CD4-positive, alpha-beta T cell treated with Interleukin-12 subunit alpha and Interleukin-12 subunit beta, for 1 hour (primary cell): ENCODE data around the gene PRMT5.
"Not testable (repeated sequence)": the region's sequence is repeated elsewhere in the genome, so short reads cannot be mapped to it uniquely, and the experiment has no call there.

Experiments
- DNase-seq: peaks from one replicate; pipeline ENCODE4 v3.0.0-alpha.2; 2020

PRMT5 gene

DNA sequence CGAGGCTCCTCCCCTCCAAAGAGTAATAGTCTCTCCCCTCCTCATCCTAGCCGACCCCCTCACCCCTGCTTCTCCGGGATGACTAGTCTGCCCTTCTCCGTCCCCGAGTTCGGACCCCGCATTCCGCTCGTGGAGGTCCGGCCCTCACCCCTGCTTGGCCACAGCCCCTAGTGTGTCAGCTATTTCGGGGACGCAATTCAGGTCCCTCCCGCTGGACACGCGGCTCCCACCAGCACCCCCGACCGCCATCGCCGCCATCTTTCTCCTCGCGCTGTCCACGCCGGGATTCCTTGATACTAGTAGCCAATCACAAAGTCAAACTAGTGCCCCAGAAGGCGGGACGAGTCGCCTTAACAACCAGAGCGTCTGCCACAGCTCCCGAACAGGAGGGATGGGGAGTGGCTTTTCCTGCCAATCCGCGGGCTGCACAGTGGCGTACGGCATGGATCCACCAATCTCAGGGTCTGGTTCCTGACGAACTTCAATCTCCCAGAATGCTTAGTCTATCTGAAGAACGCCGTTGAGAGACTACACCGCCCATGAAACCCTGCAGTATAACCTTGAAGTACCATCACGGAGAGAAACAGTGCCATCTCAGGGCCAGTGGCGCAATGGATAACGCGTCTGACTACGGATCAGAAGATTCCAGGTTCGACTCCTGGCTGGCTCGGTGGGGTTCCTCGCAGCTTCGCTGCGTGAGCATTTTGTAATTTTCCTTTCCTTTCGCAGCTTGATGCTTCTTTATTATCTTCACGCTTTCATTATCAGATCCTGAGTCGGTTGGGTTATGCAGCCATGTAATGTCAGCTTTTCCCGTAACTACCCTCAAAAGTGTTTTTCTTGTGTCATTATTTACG, at the start of gene PRMT5:
Gene PRMT5 (minus strand): TSS at position 273 of the 857 bp plus-strand sequence. CDS start 15 bp downstream, at position 258.
- peak; percentile 99 for DNase-seq

DNA sequence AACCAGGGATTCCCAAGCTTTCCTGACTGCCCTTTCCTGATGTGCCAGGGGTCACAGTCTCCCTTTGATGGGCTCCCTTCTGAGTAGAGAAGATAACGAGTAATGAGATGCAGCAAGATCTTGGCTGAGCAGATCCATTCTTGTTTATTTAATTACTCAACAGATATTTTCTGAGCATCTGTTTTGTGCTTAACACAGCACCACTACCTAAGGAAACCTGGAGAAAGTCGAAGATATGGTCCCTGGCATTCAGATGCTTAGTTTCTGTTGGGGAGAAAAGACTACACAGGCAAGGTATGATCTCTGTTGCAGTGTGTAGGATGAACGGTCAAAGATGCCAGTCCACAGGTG, 49.3 kb upstream of the PRMT5 start:
- DNase-seq, result no peak

DNA sequence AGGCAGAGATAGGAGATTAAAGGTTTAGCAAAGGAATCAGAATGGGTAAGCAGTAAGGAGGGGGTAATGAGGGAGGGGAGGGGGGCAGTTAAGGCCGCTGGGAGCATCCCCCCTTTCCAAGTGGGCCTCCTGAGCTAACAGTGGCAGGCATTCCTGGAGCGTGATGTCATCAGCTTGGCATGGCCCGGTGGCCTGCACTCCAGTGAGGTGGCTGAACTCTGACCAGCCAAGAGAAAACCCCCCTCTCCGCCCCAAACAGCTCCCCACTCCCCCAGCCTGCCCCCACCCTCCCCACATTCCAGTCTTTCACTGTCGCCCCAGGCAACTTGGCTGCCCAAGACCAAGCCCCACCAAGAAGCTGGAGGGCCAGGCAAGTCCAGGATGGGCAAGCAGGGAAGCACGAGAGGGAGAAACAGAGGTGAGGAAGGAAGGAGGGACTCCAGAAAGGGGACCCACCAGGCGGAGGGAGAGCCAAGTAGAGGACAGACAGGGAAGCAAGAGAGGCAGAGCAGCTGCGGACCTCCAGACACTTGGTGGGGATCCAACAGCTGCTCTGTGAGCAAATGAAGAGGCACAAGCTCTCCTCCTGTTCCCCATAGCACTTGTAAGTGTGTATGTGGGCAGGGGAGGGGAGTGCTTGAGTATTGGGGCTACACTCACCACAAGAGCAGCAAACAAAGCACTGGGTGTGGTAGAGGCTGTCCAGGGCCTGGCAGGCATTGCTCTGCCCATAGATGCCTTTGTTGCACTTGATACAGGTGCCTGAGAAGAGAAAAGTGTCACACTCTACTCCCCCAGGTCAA, 48.7 kb upstream of the PRMT5 start:
- no peak for DNase-seq

DNA sequence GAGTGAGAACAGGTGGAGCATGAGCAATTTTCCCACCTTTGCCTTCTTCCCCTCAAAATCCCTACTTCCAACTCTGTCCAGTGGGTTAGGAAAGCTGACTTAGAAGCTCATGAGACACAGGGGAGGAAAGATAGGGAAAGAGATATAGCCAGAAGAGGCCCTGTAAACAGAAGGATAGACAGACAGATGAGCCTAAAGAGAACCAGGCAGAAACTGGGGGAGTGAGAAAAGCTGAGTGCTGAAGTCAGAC, 48.2 kb upstream of the PRMT5 start:
- DNase-seq, result no peak

DNA sequence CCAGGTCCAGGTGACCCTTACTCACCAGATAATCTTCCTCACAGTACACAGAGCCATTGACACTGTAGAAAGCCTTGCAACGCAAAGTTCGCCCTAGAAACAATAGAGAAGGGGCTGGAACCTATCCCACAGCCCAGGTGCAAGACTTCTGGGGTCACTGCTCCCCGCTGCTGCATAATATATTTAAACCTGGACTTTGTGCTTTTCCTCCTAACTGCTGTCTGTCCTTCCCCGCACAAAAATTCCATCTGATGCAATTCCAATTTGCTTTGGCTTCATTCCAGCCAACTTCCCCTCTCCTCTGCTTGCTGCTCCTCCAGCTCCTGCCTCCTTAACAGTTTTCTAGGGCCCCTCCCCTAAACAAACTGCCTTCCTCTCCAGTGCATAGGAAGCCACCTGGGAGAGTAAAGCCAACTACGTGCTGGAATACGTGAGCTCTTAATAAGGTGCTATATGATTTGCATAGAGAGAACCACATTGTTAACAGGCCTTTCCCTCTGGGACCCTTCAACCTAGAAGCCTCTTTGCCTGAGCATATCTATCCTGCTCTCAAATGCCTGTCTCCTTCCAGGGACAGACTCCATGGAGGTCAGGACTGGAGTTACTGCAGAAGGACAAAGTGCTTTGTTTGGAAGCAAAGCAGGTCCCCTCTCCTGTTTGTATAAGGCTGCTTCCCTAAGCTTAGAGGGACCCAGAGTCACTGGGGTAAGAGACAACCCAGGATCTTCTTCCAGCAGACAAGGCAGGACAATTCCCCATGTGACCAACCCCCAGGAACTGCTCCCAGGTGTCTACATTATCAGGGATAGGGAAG, 47.7 kb upstream of the PRMT5 start:
- no peak for DNase-seq

DNA sequence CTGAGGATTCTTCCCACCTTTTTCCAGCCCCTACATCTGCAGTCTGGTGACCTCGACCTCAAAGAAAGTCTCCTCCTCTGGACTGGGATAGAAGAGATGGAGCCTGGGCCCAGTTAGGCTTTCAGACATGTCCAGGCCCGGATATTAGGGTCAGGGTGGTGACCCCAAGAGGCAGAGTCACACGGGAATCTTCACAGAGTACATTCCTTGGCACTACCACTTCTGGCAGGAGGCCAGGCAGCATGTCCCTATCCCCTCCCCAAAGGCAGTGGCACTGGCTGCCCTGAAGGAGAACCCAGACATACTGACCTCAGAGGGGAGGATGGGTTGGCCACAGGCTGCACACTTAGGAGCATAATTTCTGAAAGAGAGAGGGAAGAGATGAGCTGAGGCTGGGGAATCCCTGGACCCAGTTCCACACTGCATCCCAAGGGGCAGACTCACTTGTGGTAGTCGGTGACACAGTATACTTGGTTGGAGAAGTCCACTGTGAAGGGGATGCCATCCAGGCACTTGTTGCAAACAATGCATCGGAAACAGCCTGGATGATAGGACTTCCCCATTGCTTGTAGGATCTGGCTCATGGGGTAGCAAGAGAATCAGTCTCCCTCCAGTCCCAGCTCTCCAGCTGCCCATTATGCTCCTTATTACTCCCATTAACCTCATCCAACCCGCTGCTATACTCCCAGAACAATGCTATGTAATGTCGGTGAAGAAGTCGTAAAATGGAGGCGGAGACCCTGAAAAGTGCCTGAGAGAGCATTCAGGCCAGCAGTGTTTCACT, 45.5 kb upstream of the PRMT5 start:
- no peak for DNase-seq

DNA sequence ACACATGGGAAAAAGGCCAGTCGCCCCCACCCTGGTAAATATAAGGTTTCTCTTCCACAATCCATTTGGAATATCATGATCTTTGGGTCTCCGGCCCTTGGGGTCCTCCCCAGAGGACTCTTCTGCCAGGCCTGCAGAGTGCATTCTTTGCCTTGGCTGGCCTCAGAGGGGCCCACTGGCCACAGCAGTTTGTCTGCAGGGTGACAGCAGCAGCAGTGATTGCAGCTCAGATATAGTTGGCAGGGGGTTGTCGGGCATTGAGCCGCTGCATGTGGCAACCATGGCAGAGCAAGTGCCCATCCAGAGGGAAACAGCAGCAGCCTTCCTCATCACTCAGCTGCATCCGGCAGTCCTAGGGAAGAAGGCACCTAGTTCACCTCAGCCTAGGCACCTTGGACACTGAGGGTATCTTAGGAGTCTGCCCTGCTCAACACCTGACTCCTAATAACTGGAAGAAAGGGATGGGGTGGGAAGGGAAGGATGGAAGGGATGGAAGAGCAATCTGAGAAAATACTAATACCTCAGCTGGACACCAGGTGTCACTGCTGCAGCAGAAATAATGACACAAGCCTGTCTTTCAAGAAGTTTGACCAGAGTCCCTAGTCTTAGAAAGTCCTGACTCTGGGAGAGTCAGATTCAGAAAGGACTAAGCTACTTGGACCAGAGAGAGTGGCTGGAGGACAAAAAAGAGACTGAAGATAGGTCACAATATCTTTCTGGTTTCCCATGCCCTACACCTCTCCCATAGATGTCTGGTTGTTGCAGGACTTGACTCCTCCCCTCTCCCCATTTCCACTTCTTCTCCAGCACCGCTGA, 44.2 kb upstream of the PRMT5 start:
- DNase-seq, result peak; percentile 63

DNA sequence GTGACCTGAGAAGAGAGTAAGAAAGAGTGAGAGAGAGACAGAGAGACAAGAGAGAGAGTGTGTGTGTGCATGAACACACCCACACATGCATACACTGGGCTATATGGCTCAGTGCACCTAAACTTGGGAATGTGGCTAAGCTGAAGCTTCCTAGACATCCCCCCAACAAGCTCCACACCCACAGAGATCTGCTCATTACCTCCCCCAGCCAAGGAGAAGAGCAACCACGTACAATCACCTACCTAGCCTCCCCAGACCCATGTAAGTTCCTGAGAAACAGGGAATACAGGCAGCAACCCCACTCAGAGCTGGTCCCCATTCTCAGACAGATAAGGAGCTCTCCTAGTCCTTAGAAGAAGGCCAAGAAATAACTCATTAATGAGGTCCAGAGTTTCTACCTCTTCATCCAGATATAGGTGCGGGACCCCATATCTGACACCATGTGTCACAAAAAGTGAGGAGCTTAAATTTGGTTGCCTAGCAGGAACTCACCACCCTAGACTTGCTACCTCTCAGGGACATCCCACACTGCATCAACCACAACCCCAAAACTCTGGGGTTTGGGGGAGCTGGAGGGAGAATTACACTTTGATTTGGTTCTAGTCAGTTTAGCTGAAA, 43.2 kb upstream of the PRMT5 start:
- no peak for DNase-seq

DNA sequence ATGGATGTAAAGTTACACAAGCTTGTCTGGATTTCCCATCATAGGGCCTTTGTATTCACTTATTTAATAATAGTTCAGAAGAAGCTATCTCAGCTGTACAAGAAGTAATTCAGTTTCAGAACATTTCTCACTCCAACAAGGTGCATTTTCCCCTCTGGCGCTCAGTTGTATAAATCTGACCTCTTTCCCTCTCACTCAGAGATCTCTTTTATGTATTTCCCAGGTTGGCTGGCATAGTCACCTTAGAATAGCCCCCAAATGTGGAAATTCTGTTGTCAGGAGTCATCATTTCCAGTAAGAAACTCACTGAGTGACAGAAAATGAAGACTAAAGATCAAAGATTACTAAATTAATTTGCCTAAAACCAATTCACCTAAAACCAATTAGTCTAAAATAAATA, 42.0 kb upstream of the PRMT5 start:
- DNase-seq, result no peak

DNA sequence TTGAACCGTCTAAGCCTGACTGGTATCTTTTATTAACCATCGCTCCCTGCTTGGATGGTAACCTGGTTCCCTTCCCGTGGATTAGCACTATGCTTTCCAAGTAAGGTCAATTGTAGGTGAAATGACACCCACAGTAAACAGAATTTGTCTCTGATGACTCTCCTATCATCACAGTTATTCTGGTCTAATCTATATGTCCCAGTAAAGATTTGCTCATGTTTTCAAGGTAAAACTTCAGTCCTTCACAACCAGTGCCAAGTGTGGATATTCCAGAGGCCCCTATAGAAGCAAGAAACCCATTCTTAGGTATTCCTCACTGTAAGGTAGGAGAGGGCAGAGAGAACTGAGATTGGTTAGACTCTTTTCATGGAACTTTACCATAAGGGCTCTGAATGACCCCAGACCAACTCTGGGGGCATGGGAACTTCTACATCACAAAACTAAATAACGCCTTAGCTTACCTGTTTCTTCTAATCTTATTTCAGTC, 37.6 kb upstream of the PRMT5 start:
- no peak for DNase-seq

DNA sequence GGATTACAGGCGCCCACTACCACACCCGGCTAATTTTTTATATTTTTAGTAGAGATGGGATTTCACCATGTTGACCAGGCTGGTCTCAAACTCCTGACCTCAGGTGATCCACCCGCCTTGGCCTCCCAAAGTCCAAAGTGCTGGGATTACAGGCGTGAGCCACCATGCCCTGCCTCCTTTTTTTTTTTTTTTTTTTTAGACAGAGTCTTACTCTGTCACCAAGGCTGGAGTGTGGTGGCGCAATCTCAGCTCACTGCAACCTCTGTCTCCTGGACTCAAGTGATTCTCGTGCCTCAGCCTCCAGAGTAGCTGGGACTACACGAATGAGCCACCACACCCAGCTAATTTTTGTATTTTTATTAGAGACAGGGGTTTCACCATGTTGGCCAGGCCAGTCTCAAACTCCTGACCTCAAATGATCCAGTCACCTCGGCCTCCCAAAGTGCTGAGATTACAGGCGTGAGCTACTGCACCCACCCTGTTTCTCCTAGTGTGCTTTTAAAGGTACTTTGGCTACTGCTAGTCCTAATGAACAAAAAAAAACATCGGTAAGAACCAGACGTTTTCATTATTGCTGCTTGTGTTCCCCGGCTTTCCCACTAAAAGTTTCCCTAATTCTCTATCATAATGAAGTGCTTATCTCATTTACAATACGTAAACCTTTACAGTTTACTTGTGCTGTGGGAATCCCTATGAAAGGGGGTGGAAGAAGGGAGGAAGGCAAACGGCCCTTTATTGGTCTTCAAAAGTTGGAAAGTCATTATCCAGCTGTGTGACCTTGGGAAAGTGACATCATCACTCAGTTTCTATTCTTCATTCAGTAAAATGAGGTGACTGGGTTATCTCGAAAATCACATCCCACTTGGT, 37.0 kb upstream of the PRMT5 start:
- not testable (repeated sequence) for DNase-seq

DNA sequence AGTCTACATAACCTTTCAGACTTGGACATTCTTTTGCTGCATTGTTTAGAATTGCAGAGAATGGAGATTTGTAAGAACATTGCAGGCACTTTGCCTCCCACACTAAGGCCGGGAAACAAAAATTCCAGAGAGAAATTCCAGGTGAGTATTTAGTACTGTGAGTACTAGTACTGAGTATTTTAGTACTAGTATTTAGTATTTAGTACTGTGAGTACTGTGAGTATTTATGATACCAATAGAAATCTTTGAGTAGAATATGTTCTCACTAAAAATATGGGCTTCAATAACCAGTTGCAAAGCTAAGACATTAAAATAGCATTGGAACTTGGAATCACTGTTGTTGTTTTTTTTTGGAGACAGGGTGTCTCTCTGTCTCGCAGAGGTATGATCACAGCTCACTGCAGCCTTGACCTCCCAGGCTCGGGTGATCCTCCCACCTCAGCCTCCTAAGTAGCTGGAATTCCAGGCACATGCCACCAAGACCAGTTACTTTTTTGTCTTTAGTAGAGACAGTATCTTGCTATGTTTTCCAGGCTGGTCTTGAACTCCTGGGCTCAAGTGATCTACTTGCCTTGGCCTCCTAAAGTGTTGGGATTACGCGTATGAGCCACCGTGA, 33.0 kb upstream of the PRMT5 start:
- no peak for DNase-seq

DNA sequence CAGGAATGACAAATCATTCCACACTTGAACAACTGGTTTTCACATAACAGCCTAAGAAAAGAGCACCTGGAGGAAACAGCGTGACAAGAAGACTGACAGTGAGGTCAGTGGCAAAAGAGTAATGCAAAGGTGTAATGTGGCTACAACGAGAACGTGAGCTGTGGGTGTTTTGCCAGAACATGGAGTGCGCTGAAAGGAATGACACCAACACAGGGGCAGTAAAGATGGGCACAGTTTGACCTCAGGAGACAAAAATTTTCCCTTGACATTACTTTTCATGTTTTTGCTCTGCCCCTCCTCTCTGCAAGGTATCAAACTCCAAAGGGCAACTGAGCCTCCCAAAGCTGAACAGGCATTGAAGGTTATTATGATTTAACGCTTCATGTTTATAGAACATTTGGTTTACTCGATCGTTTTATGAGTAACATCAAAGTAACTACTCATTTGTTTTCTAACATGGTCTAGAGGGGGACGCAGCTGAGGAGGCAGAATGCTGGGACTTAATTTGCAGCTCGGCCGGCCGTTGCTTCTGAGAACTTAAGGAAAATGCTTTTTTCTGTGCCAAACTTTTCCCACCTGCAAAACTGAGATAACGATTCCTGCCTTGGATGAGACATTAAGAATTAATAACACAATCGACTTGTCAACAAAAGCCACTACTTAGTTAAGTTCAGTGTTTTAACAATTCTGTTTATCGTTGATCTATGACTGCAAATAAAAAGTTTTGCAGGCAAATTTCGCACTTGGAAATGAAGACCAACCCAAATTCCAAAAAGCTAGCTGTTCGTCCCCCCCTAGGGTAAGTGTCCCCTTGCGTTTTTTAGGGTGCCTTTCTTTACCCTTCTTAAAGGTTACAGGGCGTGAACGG, 26.8 kb upstream of the PRMT5 start:
- no peak for DNase-seq

DNA sequence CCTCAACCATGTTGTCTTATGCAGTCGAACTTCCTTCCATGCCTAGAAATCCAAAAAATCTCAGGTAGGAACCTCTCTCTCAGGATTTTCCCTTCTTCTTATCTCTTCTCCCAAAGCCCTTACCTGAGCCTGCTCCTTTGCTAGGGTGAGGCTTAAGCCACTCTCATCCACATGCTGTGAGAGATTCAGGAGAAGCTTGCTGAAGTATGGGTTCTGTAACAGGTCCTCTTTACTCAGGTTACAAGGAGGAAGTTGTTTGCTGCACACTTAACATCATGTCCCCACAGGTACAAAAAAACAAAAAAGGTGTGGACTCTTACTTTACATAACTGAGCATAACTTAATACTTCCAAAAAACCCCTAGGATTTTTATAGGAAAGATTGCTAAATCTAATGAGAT, 23.2 kb upstream of the PRMT5 start:
- DNase-seq, result no peak

DNA sequence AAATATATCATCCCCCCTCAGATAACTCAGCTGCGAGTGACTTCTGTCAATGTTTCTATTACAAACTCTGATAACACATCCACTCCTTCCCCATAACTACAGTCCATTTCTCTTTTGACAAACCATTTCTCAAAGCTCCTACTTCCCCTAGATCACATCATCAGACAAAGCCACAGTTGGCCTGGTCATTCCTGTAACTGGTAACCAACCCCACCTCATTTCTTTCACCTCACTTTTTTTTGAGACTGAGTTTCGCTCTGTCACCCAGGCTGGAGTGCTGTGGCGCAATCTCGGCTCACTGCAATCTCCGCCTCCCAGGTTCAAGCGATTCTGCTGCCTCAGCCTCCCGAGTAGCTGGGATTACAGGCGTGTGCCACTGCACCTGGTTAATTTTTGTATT, 22.6 kb upstream of the PRMT5 start:
- not testable (repeated sequence) for DNase-seq

DNA sequence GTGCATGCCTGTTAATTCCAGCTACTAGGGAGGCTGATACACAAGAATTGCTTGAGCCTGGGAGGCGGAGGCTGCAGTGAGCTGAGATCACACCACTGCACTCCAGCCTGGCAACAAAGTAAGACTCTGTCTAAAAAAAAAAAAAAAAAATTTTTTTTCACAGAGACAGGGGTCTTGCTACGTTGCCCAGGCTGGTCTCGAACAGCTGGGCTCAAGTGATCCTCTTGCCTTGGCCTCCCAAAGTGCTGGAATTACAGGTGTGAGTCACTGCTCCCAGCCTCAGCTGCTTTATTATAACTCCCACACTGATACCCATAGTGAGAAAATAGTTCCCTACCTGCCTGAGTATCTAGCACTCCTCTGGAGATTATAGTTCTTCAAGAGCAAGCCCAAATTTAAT, 16.5 kb upstream of the PRMT5 start:
- no peak for DNase-seq

DNA sequence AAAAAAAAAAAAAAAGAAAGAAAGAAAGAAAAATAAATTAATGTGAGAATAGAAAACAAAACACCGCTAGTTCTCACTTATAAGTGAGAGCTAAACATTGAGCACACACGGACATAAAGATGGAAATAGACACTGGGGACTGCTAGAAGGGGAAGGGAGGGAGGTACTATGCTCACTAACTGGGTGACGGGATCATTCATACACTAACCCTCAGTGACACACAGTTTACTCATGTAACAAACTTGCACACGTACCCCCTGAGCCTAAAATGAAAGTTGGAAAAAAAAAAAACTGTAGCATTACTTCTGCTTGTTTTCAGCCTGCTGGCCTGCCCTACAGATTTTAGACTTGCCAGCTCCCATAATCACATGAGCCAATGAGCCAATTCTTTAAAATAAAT, 10.5 kb upstream of the PRMT5 start:
- DNase-seq, result no peak

DNA sequence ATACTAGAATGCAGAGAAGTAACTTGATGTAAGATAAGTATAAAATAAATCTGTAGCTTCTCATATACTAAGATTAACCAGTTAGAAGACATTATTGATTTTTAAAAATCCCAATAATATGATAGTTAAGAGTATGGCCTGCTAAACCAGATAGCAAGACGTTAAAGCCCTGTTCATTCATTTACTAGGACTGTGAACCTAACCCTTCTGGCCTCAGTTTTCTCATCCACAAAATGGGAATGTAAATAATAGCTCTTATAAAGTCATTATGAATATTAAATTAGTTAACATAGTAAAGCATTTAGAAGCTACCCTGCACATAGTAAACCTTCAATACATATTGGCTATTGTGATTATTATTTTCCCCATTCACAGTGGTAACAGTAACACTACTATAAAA, 6.0 kb upstream of the PRMT5 start:
- no peak for DNase-seq

DNA sequence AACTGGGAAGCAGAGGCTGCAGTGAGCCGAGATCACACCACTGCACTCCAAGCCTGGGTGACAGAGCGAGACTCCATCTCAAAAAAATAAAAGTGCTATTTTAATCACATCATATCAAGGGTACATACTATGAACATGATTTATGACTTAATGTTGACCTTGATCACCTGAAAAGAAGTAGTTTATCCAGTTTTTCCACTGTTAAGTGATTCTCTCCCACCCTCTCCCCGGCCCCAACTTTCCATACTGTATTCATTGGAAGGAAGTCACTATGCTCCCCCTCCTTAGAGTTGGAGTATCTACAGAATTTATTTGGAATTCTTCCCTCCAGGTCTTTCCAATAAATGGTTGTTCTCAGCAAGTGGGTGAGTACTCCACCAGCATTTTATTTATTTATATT, 3.0 kb upstream of the PRMT5 start:
- no peak for DNase-seq
